HG03175 (cell line): Measurements from ENCODE around the gene EEFSEC.

Source experiments
- ATAC-seq: cut with Tn5 transposase; IDR thresholded peaks from one replicate; pipeline ENCODE4 v1.9.1; 2021; ENCODE audit warnings: mild to moderate bottlenecking, moderate library complexity; ENCODE audit not compliant: unreplicated experiment

Gene EEFSEC

GRCh38 chr3:128270559-128271492 is 117.5 kb downstream of the EEFSEC start:
- ATAC-seq = no peak

DNA sequence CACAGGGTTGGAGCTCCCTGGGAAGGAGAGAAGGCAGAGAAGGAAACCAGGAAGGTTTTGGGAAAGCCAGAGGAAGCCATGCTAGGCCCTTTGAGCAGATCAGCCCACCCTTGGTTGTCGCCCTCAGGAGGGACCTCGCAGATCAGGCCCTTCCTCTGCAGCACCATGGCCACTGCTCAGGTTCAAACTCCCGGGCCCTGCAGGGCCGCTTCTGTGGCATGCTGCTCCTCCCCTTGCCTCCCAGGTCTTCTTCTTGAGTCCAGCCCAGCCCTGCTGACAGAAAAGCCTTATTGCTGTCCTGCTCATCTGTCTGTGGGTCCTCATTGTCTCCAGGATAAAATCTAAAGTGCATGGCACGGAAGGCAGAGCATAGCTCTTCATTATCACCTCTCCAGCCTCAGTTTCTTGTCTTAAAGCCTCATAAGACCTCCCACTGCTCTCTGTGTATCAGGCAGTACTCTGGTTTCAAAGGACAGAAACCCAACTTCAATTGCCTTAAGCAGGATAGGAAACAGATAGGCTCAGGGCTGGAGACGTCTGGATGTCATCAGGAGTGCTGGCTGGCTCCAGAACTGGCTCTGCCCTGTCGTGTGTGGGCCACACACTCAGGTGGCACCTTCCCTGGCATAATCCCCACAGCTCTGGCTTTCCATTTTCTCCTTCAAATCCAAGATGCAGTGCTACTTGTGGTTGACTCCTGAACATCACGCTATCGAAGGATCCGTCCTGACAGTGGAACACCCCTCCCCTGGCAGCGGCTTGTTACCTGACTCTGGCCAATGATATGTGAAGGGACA is 118.5 kb downstream of the EEFSEC start:
- no peak for ATAC-seq

DNA sequence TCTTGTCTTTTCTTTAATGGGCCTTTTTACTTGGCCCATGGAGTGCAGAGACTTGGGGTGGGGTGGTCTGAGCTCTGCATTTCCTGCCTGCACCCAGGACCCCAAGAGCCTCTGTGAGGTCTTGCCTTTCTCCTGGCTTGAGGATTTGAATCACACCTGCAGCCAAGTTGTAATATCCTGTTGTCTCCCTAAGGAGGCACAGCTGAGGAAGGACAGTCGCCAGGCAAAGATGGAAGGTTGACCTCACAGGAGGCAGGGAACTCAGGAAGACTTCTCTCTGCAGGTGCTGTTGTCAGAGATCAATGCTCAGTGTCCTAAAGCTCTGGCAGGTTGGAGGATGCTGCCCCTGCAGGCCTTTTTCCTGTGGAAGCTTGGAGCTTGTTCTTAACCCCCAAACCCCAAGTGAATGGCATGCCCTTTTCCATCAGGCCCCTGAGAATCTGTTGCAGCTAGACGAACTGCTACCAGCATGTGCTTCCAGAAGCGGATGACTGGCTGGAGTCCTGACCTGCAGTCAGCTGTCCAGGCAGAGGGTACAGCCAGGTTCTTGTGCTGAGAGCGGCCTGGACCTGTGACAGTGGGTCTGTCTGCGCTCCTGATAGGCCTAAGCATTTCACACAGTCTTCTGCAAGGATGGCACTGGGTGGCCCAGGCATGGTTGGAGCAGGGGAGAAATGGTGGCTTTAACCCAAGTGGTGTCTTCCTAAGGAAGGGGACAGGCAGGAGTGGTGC is 120.0 kb downstream of the EEFSEC start:
- no peak for ATAC-seq

DNA sequence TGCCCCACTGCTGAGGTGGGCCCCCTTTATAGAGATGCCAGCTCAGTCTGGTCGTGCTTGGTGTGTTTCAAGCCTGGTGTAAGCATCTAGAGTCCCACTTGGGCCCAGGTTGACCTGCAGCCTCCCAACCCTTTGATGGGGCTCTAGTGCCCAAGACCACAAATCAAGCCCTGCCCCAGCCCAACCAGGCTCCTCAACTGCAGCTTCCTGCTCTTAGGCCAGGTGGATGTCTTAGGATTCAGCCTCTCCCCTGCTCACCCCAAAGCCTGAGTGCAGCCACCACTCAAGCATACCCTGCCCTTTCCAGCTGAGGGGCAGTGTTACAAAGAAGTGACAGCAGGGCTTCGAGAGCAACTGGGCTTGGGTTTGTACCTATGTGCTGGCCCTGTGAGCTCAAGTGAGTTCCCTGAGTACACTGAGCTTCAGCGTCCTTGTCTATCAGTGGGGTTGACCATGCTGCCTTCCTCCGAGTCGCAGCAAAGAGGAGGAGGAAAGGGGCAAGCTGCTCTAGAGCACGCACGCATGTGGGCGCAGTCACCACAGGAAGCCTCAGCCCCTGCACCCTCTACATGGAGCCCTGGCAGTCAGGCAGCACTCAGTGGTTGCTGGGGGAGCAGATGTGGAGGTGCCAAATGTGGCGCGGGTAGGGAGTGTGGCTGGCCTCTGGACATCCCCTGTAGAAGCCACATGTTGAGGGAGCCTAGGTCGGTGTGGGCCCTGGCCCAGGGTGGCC is 120.7 kb downstream of the EEFSEC start:
- no peak for ATAC-seq

- ATAC-seq = no peak
Measured at GRCh38 chr3:128274837-128275236, 121.6 kb downstream of the EEFSEC start.

- ATAC-seq = no peak
Measured at GRCh38 chr3:128275316-128276145, 122.2 kb downstream of the EEFSEC start.

- ATAC-seq = no peak
Measured at GRCh38 chr3:128276146-128276435, 122.8 kb downstream of the EEFSEC start.

- no peak for ATAC-seq
Measured at GRCh38 chr3:128276577-128277183, 123.4 kb downstream of the EEFSEC start.

- no peak for ATAC-seq
Measured at GRCh38 chr3:128277378-128278069, 124.2 kb downstream of the EEFSEC start.

GRCh38 chr3:128278130-128278529 is 124.8 kb downstream of the EEFSEC start:
- no peak for ATAC-seq

GRCh38 chr3:128278761-128279600 is 125.7 kb downstream of the EEFSEC start:
- no peak for ATAC-seq

DNA sequence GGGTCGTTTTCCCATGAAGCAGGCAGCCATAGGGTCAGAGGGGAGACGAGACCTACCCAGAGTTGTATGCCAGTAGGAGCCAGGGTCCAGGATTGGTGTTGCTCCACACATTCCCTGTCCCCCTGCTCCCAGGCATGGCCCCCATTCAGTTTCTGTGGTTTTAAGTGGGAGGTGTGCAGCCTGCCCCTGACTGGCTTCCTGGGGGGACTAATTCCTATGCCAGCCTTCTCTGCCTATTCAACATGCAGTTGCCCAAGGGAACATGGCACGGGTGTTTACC is 126.3 kb downstream of the EEFSEC start:
- ATAC-seq = no peak

DNA sequence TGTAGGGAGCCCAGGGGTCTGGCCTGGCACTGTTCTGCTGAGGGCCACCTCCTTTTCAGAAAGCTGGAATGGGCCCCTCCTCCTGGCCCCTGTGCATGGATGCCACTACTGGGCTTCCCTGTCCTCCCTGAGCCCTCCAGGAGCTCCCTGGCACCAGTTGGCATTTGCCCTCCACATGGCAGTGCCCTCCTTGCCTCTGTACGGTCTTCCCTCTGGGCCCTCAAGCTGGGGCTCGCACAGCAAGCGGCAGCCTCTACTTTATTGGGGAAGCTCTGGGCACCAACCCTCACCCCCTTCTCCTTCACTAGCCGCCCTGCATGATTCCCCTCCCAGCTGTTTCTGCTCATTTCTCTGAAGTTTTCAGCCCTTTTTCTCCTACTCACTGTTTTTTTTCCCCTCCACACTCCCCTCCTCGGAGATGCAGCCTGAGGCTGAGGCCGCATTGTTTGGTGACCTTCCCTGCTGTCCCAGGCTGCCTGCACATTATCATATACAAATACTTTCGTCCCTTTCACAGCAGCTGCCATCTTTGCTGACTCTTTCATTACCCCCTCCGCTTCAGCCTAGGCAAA is 127.3 kb downstream of the EEFSEC start:
- no peak for ATAC-seq

- no peak for ATAC-seq
Measured at GRCh38 chr3:128281056-128281455, 127.8 kb downstream of the EEFSEC start.

GRCh38 chr3:128281461-128282367 is 128.4 kb downstream of the EEFSEC start:
- no peak for ATAC-seq

GRCh38 chr3:128282380-128283196 is 129.3 kb downstream of the EEFSEC start:
- ATAC-seq = no peak
